Esophagus squamous epithelium (tissue), 4 donors: ENCODE results near the gene TUBE1.

Experiments
- CTCF ChIP-seq, 6 experiments: fragments of 450-650 bp in 4 of 6; fragments of 200-600 bp in 2 of 6; sonication (generic) in 2 of 6; IDR thresholded peaks; one replicate each; pipeline ENCODE4 v1.5.1; 2016 to 2019; ENCODE audit warnings: antibody characterized with exemption in 6 of 6, mild to moderate bottlenecking in 4 of 6, moderate library complexity in 4 of 6
- POLR2A ChIP-seq, 4 donors: fragments of 450-650 bp; IDR thresholded peaks; one replicate each; pipeline ENCODE4 v1.6.1; 2017; ENCODE audit warnings: antibody characterized with exemption in 4 of 4, mild to moderate bottlenecking in 4 of 4, moderate library complexity in 3 of 4

- TF ChIP-seq CTCF (IDR thresholded peaks at IDR 0.05) (no peak), POLR2A (IDR thresholded peaks at IDR 0.05) (no peak)
Observed at GRCh38 chr6:112100561-112100960, 13.3 kb upstream of the TUBE1 start.
